Measurements from ENCODE around the gene FGB. TPM values are rescaled to one million over a fixed set of nuclear protein-coding genes. Genes with fewer than 3 reads are reported as not detected.

The FGB gene
- total and polyA plus RNA-seq, 10 donors = 0.74 to 2.3 TPM; not detected in 8

Small RNA genes within 50 kb of the gene (small RNA-seq; reads per million reads assigned to genes)
- gene RNU6-1285P = 0 reads per million in 4 donors

Other genes starting within 250 kb of the FGB start
- gene DCHS2, start 71.2 kb upstream of the FGB start, total RNA-seq = under 1 TPM in 6 of 7 donors, not detected in 1; under 0.01 to 0.55 (median 0.21) TPM
- gene DCHS2, start 71.2 kb upstream of the FGB start, polyA plus RNA-seq = under 1 TPM; under 0.01 to 0.02 (median under 0.01) TPM
- 10 to 100 TPM; 38.6 to 66.2 (median 58.7) TPM for gene PLRG1, start 12.6 kb upstream of the FGB start, total RNA-seq
- gene PLRG1, start 12.6 kb upstream of the FGB start, polyA plus RNA-seq = 10 to 100 TPM; 37.8 to 44.2 (median 44.0) TPM
- gene FGA, start 27.7 kb downstream of the FGB start, total RNA-seq = 1 to 10 TPM in 1 of 7 donors, not detected in 6; 2.8 TPM
- under 1 TPM in 2 of 3 donors, not detected in 1; 0.06 to 0.11 TPM for gene FGA, start 27.7 kb downstream of the FGB start, polyA plus RNA-seq
- gene FGG, start 49.6 kb downstream of the FGB start, total RNA-seq = 1 to 10 TPM in 1 of 7 donors, not detected in 6; 1.8 TPM
- gene FGG, start 49.6 kb downstream of the FGB start, polyA plus RNA-seq = under 1 TPM; 0.06 to 0.59 (median 0.11) TPM
- gene LRAT, start 181.0 kb downstream of the FGB start, total RNA-seq = not detected
- gene LRAT, start 181.0 kb downstream of the FGB start, polyA plus RNA-seq = under 1 TPM in 2 of 3 donors, not detected in 1; 0.02 to 0.03 TPM
- not detected for gene RBM46, start 218.3 kb downstream of the FGB start, total RNA-seq
- gene RBM46, start 218.3 kb downstream of the FGB start, polyA plus RNA-seq = under 1 TPM in 1 of 3 donors, not detected in 2; 0.04 TPM